Measurements from ENCODE around the gene KCNIP4.

KCNIP4 gene

GRCh38 chr4:21872101-21872500 is 76.5 kb downstream of the KCNIP4 start:
- no peak for DNase-seq (ENCODE audit: low read depth in 1 of 2, low spot score in 1 of 2)
- no peak overlapping the region for H3K4me3 ChIP-seq (replicated peaks; ENCODE audit: insufficient read depth, low read length)
- no peaks in the 10 kb centered on the region for H3K27me3 ChIP-seq (ENCODE audit: insufficient read depth, poor library complexity, severe bottlenecking)
- no peak overlapping the region for H3K27ac ChIP-seq (replicated peaks)
- TF ChIP-seq POLR2AphosphoS5 (IDR thresholded peaks at IDR 0.05; ENCODE audit: low read depth) (no peak), SPI1 (IDR thresholded peaks at IDR 0.05; ENCODE audit: borderline replicate concordance, low read depth) (no peak), CTCF (IDR thresholded peaks at IDR 0.05; ENCODE audit: insufficient read depth, low read length) (no peak), REST (IDR thresholded peaks at IDR 0.05; ENCODE audit: insufficient replicate concordance, low read depth) (no peak), GABPA (IDR thresholded peaks at IDR 0.05; ENCODE audit: low read depth) (no peak)

- no peaks in the 10 kb centered on the region for H3K27me3 ChIP-seq (ENCODE audit: insufficient read depth, poor library complexity, severe bottlenecking)
- H3K4me3 ChIP-seq (replicated peaks; ENCODE audit: insufficient read depth, low read length), result no peak overlapping the region
- H3K27ac ChIP-seq (replicated peaks), result no peak overlapping the region
- no peak for TF ChIP-seq GABPA (IDR thresholded peaks at IDR 0.05; ENCODE audit: low read depth)
- no peak for TF ChIP-seq REST (IDR thresholded peaks at IDR 0.05; ENCODE audit: insufficient replicate concordance, low read depth)
- TF ChIP-seq CTCF (IDR thresholded peaks at IDR 0.05; ENCODE audit: insufficient read depth, low read length), result no peak
- TF ChIP-seq SPI1 (IDR thresholded peaks at IDR 0.05; ENCODE audit: borderline replicate concordance, low read depth), result no peak
- no peak for TF ChIP-seq POLR2AphosphoS5 (IDR thresholded peaks at IDR 0.05; ENCODE audit: low read depth)
- DNase-seq (ENCODE audit: low read depth in 1 of 2, low spot score in 1 of 2), result no peak
These were observed 78.4 kb downstream of the KCNIP4 start for GRCh38 chr4:21869978-21870745.

- H3K27me3 ChIP-seq (ENCODE audit: insufficient read depth, poor library complexity, severe bottlenecking), result no peaks in the 10 kb centered on the region
- no peak for DNase-seq (ENCODE audit: low read depth in 1 of 2, low spot score in 1 of 2)
- TF ChIP-seq GABPA (IDR thresholded peaks at IDR 0.05; ENCODE audit: low read depth) (no peak), CTCF (IDR thresholded peaks at IDR 0.05; ENCODE audit: insufficient read depth, low read length) (no peak), POLR2AphosphoS5 (IDR thresholded peaks at IDR 0.05; ENCODE audit: low read depth) (no peak), REST (IDR thresholded peaks at IDR 0.05; ENCODE audit: insufficient replicate concordance, low read depth) (no peak), SPI1 (IDR thresholded peaks at IDR 0.05; ENCODE audit: borderline replicate concordance, low read depth) (no peak)
These were observed 83.9 kb downstream of the KCNIP4 start for GRCh38 chr4:21864686-21865085.

More at GRCh38 chr4:21864686-21865085, 83.9 kb downstream of the KCNIP4 start:
- H3K27ac ChIP-seq (replicated peaks), result no peak overlapping the region
- no peak overlapping the region for H3K4me3 ChIP-seq (replicated peaks; ENCODE audit: insufficient read depth, low read length)

All from HL-60 (cell line).